ENCODE measurements around the gene DAAM1.

DAAM1 gene

DNA sequence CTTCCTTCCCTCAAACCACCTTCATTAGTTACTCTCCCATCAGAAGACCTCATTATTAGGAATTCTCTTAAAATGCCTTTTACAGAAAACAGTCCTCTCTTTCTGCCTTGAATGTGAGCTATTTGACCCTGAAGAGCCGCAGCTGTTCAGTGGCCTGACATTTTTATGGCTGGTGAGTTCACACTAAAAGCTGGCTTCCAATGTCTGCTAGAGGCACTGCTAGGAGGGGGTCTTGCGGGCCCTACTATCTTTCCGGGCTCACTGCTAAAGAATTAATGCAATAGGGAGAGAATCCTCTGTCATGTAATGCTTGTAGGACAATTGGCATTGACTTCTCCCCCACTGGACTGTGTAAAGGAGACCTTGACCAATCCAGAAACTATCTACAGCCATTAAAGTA, 189.0 kb downstream of the DAAM1 start:
- no peak for DNase-seq

DNA sequence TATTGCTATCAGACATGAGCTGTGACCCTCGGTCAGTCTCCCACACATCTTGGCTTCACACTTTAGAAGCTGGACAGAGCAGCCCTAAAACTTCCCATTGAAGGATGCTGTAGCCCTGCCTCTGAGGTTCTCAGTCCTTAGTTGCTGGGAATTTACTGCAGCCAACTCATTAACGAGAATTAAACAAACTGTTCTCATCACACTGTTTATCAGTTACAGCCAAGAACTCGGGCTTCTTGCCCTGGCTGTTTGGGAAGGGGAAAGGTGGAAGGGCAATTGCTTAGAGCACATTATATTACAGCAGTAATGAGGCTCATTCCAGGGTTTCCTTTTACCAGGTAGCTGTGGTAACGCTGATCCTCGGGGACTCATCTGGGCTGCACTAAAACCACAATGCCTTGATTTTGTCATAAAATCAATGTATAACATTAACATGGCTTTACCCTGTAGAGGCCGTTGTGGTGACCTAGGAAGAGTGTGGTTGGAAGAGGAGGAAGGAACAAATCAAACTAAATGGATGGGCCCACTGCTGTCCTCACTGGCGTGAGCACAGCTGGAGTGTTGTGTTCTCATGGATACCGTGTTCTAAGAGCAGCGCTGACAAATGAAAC, 189.6 kb downstream of the DAAM1 start:
- no peak for DNase-seq

DNA sequence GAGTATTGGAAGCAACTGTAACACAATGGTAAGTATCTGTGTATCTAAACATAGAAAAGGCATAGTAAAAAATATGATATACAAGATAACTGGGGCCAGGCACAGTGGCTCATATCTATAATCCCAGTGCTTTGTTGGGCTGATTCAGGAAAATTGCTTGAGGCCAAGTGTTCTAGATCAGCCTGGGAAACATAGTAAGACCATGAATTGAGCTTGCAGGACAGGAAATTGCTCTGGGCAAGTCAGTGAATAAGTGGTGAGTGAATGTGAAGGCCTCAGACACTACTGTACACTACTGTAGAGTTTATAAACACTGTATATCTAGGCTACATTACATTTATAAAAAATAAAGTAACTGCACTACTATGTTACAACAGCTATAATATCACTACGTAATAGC, 201.5 kb downstream of the DAAM1 start:
- no peak for DNase-seq

DNA sequence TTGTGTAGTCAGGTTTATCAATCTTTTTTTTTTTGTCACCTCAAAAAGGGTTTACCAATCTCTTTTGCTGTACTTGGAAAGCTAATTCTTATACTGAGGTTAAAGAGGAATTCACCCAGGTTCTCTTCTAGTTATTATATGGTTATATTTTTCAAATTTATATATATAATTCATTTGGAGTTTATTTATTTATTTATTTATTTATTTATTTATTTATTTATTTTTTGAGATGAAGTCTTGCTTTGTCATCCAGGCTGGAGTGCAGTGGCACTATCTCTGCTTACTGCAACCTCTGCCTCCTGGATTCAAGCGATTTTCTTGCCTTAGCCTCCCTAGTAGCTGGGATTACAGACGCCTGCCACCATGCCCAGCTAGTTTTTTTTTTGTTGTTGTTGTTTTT, 202.9 kb downstream of the DAAM1 start:
- DNase-seq = no peak

DNA sequence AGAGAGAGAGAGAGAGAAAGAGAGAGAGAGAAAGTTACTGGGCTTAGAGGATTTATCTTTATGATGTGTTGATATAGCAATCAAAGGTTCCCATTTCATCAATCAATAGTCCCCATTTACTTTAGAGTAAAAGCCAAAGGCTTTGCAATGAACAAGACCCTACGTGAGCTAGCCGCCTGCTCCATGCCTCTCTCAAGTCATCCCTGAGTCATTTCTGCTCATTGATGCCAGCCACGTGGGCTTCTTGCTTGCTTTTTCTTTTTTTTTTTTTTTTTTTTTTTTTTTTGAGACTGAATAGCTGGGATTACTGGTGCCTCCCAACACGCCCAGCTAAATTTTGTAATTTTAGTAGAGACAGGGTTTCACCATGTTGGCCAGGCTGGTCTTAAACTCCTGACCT, 205.8 kb downstream of the DAAM1 start:
- DNase-seq = no peak

DNA sequence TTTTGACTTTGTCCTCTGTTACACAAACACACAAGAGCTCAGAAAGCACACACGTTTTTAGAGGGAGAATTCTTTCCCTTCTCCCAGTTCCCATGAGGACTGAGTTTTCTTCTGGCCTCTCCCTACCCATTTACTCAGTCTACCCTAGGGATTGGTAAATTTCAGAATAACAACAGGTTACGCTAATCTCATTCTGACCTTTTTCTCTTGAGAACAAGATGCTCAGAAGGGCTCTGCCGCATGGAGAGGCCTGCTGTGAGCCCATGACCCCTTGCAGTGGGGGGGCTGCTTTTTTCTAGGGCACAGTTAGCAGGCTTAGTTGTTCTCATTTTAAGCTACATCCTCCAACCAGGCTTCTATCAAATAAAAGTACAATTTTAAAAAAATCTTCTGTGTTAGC, 207.2 kb downstream of the DAAM1 start:
- DNase-seq = no peak

DNA sequence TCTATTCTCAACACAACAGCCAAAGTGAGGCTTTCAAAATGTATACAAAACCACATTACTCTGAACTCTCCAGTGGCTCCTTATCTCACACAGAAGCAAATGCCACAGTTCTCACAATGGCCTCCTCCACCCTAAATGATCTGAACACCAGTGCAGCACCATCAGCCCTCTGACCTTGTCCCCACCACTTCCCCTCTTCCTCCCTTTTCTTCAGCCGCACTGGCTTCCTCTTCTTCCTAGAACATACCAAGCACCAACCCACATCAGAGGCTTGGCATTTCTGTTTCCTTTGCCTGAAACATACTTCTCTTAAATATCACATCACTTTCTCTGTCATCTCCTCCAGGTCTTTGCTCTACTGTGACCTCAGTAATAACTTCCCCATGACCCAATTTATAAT, 210.4 kb downstream of the DAAM1 start:
- DNase-seq = no peak

DNA sequence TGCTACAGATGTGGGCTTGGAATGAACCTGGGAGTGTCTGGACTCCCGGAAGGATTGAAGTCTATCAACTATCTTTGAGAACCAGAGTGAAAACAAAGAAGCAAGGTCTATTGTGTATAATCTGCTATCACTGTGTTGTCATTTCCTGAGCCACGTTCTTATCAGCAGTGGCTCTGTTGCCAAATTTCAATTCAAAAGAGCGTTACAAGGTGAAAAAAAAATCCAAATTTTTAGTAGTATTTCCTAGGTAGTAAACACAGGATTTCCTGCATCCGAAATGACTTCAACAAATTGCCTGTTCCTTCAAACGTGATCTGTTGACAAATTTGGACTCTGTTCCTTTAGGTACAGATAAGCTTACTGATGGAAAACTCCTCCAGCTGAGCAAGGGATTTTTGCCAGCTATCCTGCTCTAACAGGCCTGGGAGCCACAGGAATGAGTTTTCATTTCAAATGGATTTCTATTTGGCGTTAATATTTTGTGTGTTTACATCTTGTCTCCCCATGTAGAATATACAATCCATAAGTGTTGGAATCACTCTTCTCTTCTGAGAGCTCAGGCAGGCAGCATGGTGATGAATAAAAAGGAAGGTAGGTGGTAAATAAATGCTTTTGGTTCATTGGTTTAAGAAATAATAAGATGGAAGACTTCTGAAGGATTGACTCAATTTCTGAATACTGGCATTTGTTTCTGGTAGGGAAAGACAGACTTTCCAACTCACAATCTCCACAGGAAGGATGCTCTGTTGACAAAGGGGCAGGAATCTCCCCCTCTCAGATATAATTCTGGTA, 218.2 kb downstream of the DAAM1 start:
- DNase-seq = no peak

DNA sequence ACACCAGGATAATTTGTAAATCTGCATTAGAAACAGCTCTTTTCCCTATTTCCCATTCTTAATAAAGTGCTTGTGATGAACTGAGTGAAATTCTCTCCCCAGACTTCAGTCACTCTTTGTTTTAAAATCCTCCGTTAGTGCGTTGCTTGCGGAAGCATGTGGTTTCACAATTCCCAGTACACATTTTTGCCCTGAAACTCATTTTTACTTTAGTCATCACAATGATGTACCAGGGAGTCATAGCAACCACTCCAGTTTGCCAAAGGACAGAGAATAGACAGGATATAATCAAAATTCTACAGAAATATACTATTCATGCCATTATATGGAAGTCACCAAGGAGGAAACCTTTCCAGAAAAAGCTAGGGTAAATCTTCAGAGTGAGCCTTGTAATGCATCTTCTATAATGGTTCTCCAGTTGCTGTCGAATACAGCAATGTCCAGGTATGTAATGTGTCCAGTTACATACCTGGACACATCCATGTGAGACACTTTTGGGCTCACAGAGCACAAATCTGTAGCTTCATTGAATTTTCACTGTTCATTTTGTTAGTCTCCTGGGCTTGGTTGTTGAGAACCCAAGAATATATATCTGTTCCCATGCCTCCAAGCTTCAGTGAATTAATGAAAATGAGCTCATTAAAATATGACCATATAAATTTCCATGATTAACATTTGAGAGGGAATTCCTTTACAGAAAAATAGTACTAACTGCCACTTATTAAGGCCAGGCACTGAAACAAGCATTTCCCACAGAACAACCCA, 219.0 kb downstream of the DAAM1 start:
- DNase-seq = no peak

DNA sequence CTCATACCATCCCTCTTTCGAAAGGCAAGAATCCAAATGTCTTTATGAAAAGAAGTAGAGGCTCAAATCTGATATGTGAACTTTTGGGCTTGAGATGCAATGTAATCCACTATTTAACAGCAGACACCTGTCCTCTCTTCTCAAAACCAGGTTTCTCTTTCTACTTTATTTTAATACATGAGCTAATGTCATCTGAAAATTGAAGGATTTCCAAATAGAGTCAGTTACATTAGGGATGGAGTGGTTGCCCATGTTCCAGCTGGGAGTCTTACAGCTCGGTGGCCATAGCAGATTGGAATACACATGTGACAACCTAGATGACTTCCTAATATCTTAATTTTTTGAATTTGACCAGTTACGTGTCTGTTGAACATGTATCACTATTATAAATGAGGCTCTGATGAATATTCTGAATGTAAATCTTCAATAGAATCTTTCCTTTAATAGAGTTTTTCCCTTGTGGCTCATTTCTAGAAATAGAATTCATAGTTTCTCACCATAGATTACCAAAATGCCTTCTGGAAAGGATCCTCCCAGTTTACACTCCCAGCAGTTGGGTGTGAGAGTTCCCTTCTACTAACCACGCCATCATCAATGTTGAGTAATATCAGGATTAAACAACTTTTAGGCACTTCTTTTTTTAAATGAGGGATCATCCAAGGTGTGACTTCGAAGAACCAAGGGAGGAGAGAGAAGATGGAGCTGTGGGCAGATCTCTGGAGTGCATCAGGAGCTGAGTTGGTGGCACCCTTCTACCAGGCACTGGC, 227.6 kb downstream of the DAAM1 start:
- DNase-seq = no peak

DNA sequence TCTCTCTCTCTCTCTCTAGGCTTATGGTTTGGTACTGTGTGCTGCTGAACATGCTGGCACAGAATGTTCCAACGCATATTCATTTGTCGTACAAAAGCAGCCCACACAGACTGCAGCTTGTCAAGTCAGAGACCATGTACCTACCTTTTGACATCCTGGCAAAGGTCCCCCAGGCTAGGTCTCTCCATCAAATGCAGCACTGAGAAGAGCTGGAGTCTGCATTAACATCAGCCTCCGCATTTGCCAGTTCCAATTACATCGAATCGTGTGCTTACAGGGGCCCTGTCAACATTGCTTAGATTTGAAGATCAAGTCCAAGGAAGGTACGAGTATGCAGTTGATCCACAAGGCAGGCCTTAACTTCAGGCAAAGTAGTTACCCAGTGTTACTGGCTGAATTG, 228.8 kb downstream of the DAAM1 start:
- DNase-seq = no peak

DNA sequence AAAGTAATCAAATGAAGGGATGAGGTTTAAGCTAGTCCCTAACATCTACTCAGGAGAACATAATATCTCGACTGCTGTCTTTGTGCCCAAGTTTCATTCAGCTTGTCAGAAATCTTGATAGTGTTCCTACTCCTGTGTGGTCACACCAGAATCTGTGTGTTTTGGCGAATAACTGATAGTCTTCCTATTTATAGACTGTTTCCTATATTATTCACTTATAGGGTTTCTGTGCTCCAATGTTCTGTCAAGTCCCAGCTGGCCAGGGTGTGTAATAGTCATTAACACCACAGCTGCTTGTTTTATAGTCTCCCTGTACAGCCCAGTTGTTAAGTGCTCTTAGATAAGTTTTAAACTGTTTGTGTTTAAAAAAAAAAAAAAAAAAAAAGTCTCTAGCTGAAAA, 230.8 kb downstream of the DAAM1 start:
- DNase-seq = no peak
